ENCODE measurements around the gene IGFALS.

Gene IGFALS

DNA sequence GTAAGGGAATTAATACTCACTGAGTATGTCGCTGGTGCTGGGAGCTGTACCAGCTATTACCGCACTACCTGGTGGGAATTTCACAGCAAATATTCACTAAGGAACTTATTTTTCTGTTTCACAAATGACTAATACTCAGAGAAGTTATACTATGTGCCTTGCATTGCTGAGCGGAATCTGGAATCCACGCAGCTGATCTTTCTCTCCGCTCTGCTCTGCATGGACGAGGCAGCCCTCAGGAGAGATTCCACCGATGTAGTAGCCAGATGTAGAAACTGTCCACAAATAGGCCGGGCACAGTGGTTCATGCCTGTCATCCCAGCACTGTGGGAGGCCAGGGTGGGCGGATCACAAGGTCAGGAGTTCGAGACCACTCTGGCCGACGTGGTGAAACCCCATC is 39.3 kb downstream of the IGFALS start:
- ATAC-seq, result no peak

GRCh38 chr16:1752853-1753252 is 40.7 kb downstream of the IGFALS start:
- ATAC-seq, result no peak
- no peak for TF ChIP-seq RARB (CRISPR knock-in tag; IDR thresholded peaks at IDR 0.05)
- TF ChIP-seq ZNF8 (CRISPR knock-in tag; IDR thresholded peaks at IDR 0.05), result no peak
- TF ChIP-seq TCF4 (CRISPR knock-in tag; IDR thresholded peaks at IDR 0.05; ENCODE audit: borderline replicate concordance), result no peak
- TF ChIP-seq TOX (CRISPR knock-in tag; IDR thresholded peaks at IDR 0.05; ENCODE audit: borderline replicate concordance), result no peak
- no peak for TF ChIP-seq ZFP3 (CRISPR knock-in tag; IDR thresholded peaks at IDR 0.05)
- TF ChIP-seq CSDC2 (CRISPR knock-in tag; IDR thresholded peaks at IDR 0.05), result no peak
- no peak for TF ChIP-seq PPARA (CRISPR knock-in tag; IDR thresholded peaks at IDR 0.05; ENCODE audit: borderline replicate concordance)
- TF ChIP-seq SNAI2 (CRISPR knock-in tag; IDR thresholded peaks at IDR 0.05), result no peak
- TF ChIP-seq, protein P1, sequence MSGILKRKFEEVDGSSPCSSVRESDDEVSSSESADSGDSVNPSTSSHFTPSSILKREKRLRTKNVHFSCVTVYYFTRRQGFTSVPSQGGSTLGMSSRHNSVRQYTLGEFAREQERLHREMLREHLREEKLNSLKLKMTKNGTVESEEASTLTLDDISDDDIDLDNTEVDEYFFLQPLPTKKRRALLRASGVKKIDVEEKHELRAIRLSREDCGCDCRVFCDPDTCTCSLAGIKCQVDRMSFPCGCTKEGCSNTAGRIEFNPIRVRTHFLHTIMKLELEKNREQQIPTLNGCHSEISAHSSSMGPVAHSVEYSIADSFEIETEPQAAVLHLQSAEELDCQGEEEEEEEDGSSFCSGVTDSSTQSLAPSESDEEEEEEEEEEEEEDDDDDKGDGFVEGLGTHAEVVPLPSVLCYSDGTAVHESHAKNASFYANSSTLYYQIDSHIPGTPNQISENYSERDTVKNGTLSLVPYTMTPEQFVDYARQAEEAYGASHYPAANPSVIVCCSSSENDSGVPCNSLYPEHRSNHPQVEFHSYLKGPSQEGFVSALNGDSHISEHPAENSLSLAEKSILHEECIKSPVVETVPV (CRISPR knock-in tag; IDR thresholded peaks at IDR 0.05), result no peak
- no peak for TF ChIP-seq ARNTL (CRISPR knock-in tag; IDR thresholded peaks at IDR 0.05; ENCODE audit: borderline replicate concordance, low read depth)
- no peak for TF ChIP-seq ZNF565 (CRISPR knock-in tag; conservative IDR thresholded peaks at IDR 0.05; ENCODE audit: low read depth)

More for the DNA sequence above, 39.3 kb downstream of the IGFALS start:
- no peak for TF ChIP-seq GLIS3 (CRISPR knock-in tag; IDR thresholded peaks at IDR 0.05)
- no peak for TF ChIP-seq TCF4 (CRISPR knock-in tag; IDR thresholded peaks at IDR 0.05; ENCODE audit: borderline replicate concordance)
- TF ChIP-seq ARNTL (CRISPR knock-in tag; IDR thresholded peaks at IDR 0.05; ENCODE audit: borderline replicate concordance, low read depth), result no peak
- no peak for TF ChIP-seq ZNF70 (CRISPR knock-in tag; IDR thresholded peaks at IDR 0.05)
- no peak for TF ChIP-seq ZNF8 (CRISPR knock-in tag; IDR thresholded peaks at IDR 0.05)
- no peak for TF ChIP-seq PPARA (CRISPR knock-in tag; IDR thresholded peaks at IDR 0.05; ENCODE audit: borderline replicate concordance)
- TF ChIP-seq ZNF565 (CRISPR knock-in tag; conservative IDR thresholded peaks at IDR 0.05; ENCODE audit: low read depth), result no peak
- TF ChIP-seq ZC3H10 (CRISPR knock-in tag; IDR thresholded peaks at IDR 0.05), result no peak
- no peak for TF ChIP-seq BACH2 (CRISPR knock-in tag; IDR thresholded peaks at IDR 0.05; ENCODE audit: borderline replicate concordance)
- TF ChIP-seq, protein P2, sequence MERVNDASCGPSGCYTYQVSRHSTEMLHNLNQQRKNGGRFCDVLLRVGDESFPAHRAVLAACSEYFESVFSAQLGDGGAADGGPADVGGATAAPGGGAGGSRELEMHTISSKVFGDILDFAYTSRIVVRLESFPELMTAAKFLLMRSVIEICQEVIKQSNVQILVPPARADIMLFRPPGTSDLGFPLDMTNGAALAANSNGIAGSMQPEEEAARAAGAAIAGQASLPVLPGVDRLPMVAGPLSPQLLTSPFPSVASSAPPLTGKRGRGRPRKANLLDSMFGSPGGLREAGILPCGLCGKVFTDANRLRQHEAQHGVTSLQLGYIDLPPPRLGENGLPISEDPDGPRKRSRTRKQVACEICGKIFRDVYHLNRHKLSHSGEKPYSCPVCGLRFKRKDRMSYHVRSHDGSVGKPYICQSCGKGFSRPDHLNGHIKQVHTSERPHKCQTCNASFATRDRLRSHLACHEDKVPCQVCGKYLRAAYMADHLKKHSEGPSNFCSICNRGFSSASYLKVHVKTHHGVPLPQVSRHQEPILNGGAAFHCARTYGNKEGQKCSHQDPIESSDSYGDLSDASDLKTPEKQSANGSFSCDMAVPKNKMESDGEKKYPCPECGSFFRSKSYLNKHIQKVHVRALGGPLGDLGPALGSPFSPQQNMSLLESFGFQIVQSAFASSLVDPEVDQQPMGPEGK (CRISPR knock-in tag; IDR thresholded peaks at IDR 0.05; ENCODE audit: borderline replicate concordance), result no peak
- TF ChIP-seq ZFP3 (CRISPR knock-in tag; IDR thresholded peaks at IDR 0.05), result no peak
- TF ChIP-seq, protein P3, sequence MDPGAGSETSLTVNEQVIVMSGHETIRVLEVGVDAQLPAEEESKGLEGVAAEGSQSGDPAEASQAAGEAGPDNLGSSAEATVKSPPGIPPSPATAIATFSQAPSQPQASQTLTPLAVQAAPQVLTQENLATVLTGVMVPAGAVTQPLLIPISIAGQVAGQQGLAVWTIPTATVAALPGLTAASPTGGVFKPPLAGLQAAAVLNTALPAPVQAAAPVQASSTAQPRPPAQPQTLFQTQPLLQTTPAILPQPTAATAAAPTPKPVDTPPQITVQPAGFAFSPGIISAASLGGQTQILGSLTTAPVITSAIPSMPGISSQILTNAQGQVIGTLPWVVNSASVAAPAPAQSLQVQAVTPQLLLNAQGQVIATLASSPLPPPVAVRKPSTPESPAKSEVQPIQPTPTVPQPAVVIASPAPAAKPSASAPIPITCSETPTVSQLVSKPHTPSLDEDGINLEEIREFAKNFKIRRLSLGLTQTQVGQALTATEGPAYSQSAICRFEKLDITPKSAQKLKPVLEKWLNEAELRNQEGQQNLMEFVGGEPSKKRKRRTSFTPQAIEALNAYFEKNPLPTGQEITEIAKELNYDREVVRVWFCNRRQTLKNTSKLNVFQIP (CRISPR knock-in tag; IDR thresholded peaks at IDR 0.05; ENCODE audit: borderline replicate concordance, low read depth), result no peak
- TF ChIP-seq, protein P4, sequence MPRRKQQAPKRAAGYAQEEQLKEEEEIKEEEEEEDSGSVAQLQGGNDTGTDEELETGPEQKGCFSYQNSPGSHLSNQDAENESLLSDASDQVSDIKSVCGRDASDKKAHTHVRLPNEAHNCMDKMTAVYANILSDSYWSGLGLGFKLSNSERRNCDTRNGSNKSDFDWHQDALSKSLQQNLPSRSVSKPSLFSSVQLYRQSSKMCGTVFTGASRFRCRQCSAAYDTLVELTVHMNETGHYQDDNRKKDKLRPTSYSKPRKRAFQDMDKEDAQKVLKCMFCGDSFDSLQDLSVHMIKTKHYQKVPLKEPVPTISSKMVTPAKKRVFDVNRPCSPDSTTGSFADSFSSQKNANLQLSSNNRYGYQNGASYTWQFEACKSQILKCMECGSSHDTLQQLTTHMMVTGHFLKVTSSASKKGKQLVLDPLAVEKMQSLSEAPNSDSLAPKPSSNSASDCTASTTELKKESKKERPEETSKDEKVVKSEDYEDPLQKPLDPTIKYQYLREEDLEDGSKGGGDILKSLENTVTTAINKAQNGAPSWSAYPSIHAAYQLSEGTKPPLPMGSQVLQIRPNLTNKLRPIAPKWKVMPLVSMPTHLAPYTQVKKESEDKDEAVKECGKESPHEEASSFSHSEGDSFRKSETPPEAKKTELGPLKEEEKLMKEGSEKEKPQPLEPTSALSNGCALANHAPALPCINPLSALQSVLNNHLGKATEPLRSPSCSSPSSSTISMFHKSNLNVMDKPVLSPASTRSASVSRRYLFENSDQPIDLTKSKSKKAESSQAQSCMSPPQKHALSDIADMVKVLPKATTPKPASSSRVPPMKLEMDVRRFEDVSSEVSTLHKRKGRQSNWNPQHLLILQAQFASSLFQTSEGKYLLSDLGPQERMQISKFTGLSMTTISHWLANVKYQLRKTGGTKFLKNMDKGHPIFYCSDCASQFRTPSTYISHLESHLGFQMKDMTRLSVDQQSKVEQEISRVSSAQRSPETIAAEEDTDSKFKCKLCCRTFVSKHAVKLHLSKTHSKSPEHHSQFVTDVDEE (CRISPR knock-in tag; IDR thresholded peaks at IDR 0.05), result no peak
- TF ChIP-seq ESRRG (CRISPR knock-in tag; IDR thresholded peaks at IDR 0.05), result no peak
- TF ChIP-seq ISL1 (CRISPR knock-in tag; IDR thresholded peaks at IDR 0.05), result no peak
- no peak for TF ChIP-seq RARB (CRISPR knock-in tag; IDR thresholded peaks at IDR 0.05)
- TF ChIP-seq, protein P1 (CRISPR knock-in tag; IDR thresholded peaks at IDR 0.05), result no peak
- no peak for TF ChIP-seq ZFP30 (CRISPR knock-in tag; IDR thresholded peaks at IDR 0.05)

DNA sequence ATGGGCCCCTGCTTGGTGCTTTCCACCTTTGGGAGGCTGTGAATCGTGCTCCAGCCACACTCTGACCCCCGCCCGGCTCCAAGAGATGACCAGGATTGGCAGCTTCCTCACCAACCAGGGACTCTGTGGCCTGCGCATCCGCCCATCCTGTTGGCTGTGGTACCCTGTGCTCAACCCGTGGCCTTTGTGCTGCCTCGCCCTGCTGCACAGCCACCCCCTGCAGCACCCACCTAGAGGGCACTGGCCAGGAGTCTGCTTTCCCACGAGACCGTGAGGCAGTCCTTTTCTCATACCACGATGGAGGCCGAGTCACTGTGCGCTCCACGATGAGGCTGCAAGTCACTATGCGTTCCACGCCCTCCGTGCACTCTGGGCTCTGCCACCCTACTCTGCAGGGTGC is 41.6 kb downstream of the IGFALS start:
- no peak for ATAC-seq

More for the DNA sequence above, 41.6 kb downstream of the IGFALS start:
- TF ChIP-seq, protein P1 (CRISPR knock-in tag; IDR thresholded peaks at IDR 0.05), result no peak
- TF ChIP-seq PPARA (CRISPR knock-in tag; IDR thresholded peaks at IDR 0.05; ENCODE audit: borderline replicate concordance), result no peak
- no peak for TF ChIP-seq ZC3H10 (CRISPR knock-in tag; IDR thresholded peaks at IDR 0.05)
